Keratinocyte (primary cell): ENCODE data around the gene OSMR. TPM values are rescaled to one million over a fixed set of nuclear protein-coding genes. Genes with fewer than 3 reads are reported as not detected.
"Not testable (repeated sequence)": the region's sequence is repeated elsewhere in the genome, so short reads cannot be mapped to it uniquely, and the experiment has no call there.

Source experiments
- DNase-seq: peaks from one replicate; pipeline ENCODE4 v3.0.0-alpha.2; 2011; ENCODE audit warnings: low read depth, missing footprints, low spot score
- FAIRE-seq: peaks from 2 replicates; lab custom pipeline; 2011; peaks lifted over from hg19 to GRCh38; lab: Jason Lieb, UNC
- H2AFZ ChIP-seq: 2 replicates; pipeline ENCODE4 v1.6.0; 2012; ENCODE audit warnings: low read length, control low read depth, inconsistent platforms; ENCODE audit not compliant: control insufficient read depth
- H3K27ac ChIP-seq: 2 replicates; pipeline ENCODE4 v1.5.1; 2011; ENCODE audit warnings: low read length; ENCODE audit not compliant: control insufficient read depth, insufficient read depth
- H3K27me3 ChIP-seq: 3 replicates; pipeline ENCODE4 v1.6.0; 2011; ENCODE audit warnings: low read length; ENCODE audit not compliant: control insufficient read depth, insufficient read depth; ENCODE audit errors: extremely low read depth
- H3K36me3 ChIP-seq, 2 experiments: 2 replicates in 1 of 2; 3 replicates in 1 of 2; pipeline ENCODE4 v1.5.1; 2011; ENCODE audit warnings: low read length in 2 of 2, mild to moderate bottlenecking in 1 of 2; ENCODE audit not compliant: control insufficient read depth in 2 of 2, insufficient read depth in 2 of 2; ENCODE audit errors: extremely low read depth in 1 of 2
- H3K4me1 ChIP-seq: 3 replicates; pipeline ENCODE4 v1.5.1; 2011; ENCODE audit warnings: low read length; ENCODE audit not compliant: control insufficient read depth, insufficient read depth; ENCODE audit errors: extremely low read depth
- H3K4me2 ChIP-seq: 3 replicates; pipeline ENCODE4 v1.6.0; 2011; ENCODE audit warnings: low read depth, low read length; ENCODE audit not compliant: control insufficient read depth, insufficient read depth; ENCODE audit errors: extremely low read depth
- H3K4me3 ChIP-seq, 3 experiments: fragments of 200-600 bp in 1 of 3; sonication (generic) in 1 of 3; 2 replicates in 2 of 3; 3 replicates in 1 of 3; pipeline ENCODE4 v1.5.1; 2011 to 2016; ENCODE audit warnings: low read length in 3 of 3, mild to moderate bottlenecking in 3 of 3, control low read depth in 2 of 3, inconsistent platforms in 1 of 3, low read depth in 1 of 3, mixed read lengths in 1 of 3, mixed run types in 1 of 3, moderate library complexity in 1 of 3; ENCODE audit not compliant: control insufficient read depth in 2 of 3, insufficient read depth in 2 of 3; ENCODE audit errors: extremely low read depth in 1 of 3
- H3K79me2 ChIP-seq: 2 replicates; pipeline ENCODE4 v1.6.0; 2012; ENCODE audit warnings: low read length; ENCODE audit not compliant: control insufficient read depth, insufficient read depth
- H3K9ac ChIP-seq: 3 replicates; pipeline ENCODE4 v1.6.0; 2011; ENCODE audit warnings: low read length; ENCODE audit not compliant: control insufficient read depth, insufficient read depth; ENCODE audit errors: extremely low read depth
- H3K9me1 ChIP-seq: 3 replicates; pipeline ENCODE4 v1.6.0; 2011; ENCODE audit warnings: low read length; ENCODE audit not compliant: control insufficient read depth, insufficient read depth; ENCODE audit errors: extremely low read depth
- H3K9me3 ChIP-seq: 2 replicates; pipeline ENCODE4 v1.5.1; 2012; ENCODE audit warnings: low read depth, low read length; ENCODE audit not compliant: control insufficient read depth
- H4K20me1 ChIP-seq: 3 replicates; pipeline ENCODE4 v1.6.0; 2011; ENCODE audit warnings: low read length; ENCODE audit not compliant: control insufficient read depth, insufficient read depth; ENCODE audit errors: extremely low read depth
- CTCF ChIP-seq, 3 experiments: IDR thresholded peaks in 1 of 3; conservative IDR thresholded peaks in 1 of 3; optimal IDR thresholded peaks in 1 of 3; 2 replicates in 2 of 3; 3 replicates in 1 of 3; pipeline versions ENCODE3 to v1.5.1; 2011; ENCODE audit warnings: low read length in 3 of 3, mild to moderate bottlenecking in 3 of 3, moderate library complexity in 2 of 3, control low read depth in 1 of 3, inconsistent platforms in 1 of 3; ENCODE audit not compliant: insufficient read depth in 2 of 3; ENCODE audit errors: extremely low read depth in 1 of 3
- EZH2 ChIP-seq: IDR thresholded peaks from one replicate; pipeline ENCODE4 v1.6.1; 2012; ENCODE audit warnings: inconsistent platforms, mild to moderate bottlenecking, low read length, moderate library complexity
- dilution Hi-C: fragments of 300-500 bp; cut with MboI; formaldehyde crosslinking; loops from one replicate; pipeline ENCODE4 v1.7.0; 2020; ENCODE audit warnings: low sequenced_read_pairs; ENCODE audit not compliant: extremely low pct_ligation_motif_present
- polyA plus RNA-seq, 5 experiments: library from polyadenylated mRNA; depleted of rRNA in 3 of 5; stranded (reverse) in 3 of 5; stranded (forward) in 1 of 5; unstranded in 1 of 5; fragments of >200 nt; gene quantifications; 1 replicate in 1 of 5; 2 replicates in 3 of 5; 3 replicates in 1 of 5; pipeline versions ENCODE4 v1.2.1 to v1.2.3, GENCODE V29; 2011 to 2012; ENCODE audit warnings: missing spikeins in 2 of 5, low read depth in 1 of 5, low replicate concordance in 1 of 5

The OSMR gene
- polyA plus RNA-seq, 1 donor (not counting 4 experiments of a cell fraction or from before 2014, with no cell fraction given), result 43.8 TPM

DNA sequence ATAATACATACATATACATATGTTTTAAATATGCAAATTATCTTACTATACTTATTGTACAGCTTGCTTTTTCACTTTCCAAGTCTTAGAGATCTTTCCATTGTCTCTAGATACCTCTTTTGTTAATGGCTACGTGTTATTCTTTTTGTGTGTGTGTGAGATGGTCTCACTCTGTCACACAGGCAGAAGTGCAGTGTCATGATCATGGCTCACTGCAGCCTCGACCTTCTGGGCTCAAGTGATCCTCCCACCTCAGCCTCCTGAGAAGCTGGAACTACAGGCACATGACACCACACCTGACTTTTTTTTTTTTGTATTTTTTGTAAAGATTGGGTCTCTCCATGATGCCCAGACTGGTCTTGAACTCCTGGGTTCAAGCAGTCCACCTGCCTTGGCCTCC is 2.8 kb downstream of the OSMR start:
- Histone ChIP-seq H4K20me1 (peaks cover 8% of the 10 kb centered on the region), H2AFZ (no peak overlapping the region), H3K9ac (no peak overlapping the region), H3K79me2 (peaks cover 86% of the 10 kb centered on the region), H3K36me3 (peaks cover 4 to 25% of the 10 kb centered on the region in 2 experiments), H3K27me3 (no peaks in the 10 kb centered on the region), H3K9me3 (peaks cover 4% of the 10 kb centered on the region), H3K4me1 (peaks cover 25% of the 10 kb centered on the region), H3K4me3 (no peak overlapping the region), H3K9me1 (no peaks in the 10 kb centered on the region), H3K4me2 (peak overlapping the region; percentile 94), H3K27ac (no peak overlapping the region)
- TF ChIP-seq CTCF (optimal IDR thresholded peaks at IDR 0.05 in 1 of 3, IDR thresholded peaks at IDR 0.05 in 1 of 3, conservative IDR thresholded peaks at IDR 0.05 in 1 of 3; ENCODE audit: extremely low read depth in 1 of 3, insufficient read depth in 2 of 3, low read length in 3 of 3), result no peak
- no peak for FAIRE-seq
- no peak for DNase-seq
- dilution Hi-C loops, result no loop called here

GRCh38 chr5:38851640-38852039 is 5.8 kb downstream of the OSMR start:
- H3K4me3 ChIP-seq, H2AFZ ChIP-seq, FAIRE-seq, H4K20me1 ChIP-seq, H3K27ac ChIP-seq, H3K9me1 ChIP-seq, H3K4me2 ChIP-seq, H3K27me3 ChIP-seq, dilution Hi-C loops, DNase-seq, H3K9me3 ChIP-seq, H3K9ac ChIP-seq: not testable (repeated sequence)
- H3K79me2 ChIP-seq, result peaks cover 84% of the 10 kb centered on the region
- peaks cover 38% of the 10 kb centered on the region for H3K4me1 ChIP-seq
- H3K36me3 ChIP-seq, result peaks cover 6 to 30% of the 10 kb centered on the region in 2 experiments

DNA sequence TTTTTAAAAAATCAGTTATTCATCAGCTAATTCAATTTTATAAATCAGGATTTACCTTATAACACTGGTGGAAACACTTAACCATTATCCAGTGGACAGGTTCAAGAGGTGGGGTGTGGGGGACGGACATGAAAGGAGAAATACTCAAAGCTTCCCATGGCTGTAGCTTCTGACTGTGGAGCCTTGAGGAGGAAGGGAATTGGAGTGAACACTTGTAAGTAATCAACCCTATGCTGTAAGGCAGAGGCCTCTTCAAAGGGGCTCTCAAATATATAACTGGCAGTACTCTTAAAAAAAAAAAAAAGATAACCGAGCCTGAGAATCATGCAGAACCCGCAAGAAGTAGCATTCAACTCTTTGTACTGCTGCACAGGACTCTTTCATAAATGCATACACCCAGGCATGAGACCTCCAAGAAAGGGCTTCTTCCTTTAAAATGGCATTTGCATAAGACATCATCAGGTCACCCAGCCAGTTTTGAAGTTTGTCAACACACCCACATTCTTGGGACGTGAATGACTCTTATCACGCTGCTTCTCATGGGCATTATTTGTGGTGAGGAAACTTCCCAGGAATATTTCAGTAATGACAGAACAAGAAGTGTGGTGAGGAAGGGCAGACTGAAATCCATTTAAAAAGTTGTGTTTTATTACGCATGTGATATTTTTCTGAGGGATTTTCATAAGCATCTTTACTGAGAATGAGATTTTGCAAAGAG is 8.1 kb downstream of the OSMR start:
- peaks cover 26% of the 10 kb centered on the region for H3K4me1 ChIP-seq
- H3K79me2 ChIP-seq, result peaks cover 83% of the 10 kb centered on the region
- dilution Hi-C loops, result no loop called here
- H3K9me3 ChIP-seq, result peaks cover 4% of the 10 kb centered on the region
- DNase-seq (no peak), FAIRE-seq (peak; percentile 93)
- H3K4me2 ChIP-seq, result peak overlapping the region; percentile 69
- peak overlapping the region; percentile 61 for H3K9ac ChIP-seq
- peak overlapping the region; percentile 82 for H3K27ac ChIP-seq
- H3K27me3 ChIP-seq, result no peaks in the 10 kb centered on the region
- H3K36me3 ChIP-seq, result peaks cover 6 to 25% of the 10 kb centered on the region in 2 experiments
- no peaks in the 10 kb centered on the region for H3K9me1 ChIP-seq
- no peaks in the 10 kb centered on the region for H4K20me1 ChIP-seq
- peak overlapping the region in 1 of 3 experiments; percentile 46 for H3K4me3 ChIP-seq
- TF ChIP-seq EZH2, result no peak
- TF ChIP-seq CTCF (optimal IDR thresholded peaks at IDR 0.05 in 1 of 3, IDR thresholded peaks at IDR 0.05 in 1 of 3, conservative IDR thresholded peaks at IDR 0.05 in 1 of 3; ENCODE audit: extremely low read depth in 1 of 3, insufficient read depth in 2 of 3, low read length in 3 of 3), result no peak
- no peak overlapping the region for H2AFZ ChIP-seq
